ENCODE data around the gene SYNE4. TPM values are rescaled to one million over a fixed set of nuclear protein-coding genes. Genes with fewer than 3 reads are reported as not detected.
A peak's percentile ranks its signal among the peaks of the same experiment; 100 is the strongest.

Gene SYNE4
- total RNA-seq, 2 experiments from 2014 or later: 1.8 to 2.6 TPM

- peak overlapping the region; percentile 58 for H3K4me3 Mint-ChIP-seq
- H3K4me1 Mint-ChIP-seq (ENCODE audit: low read depth): peaks cover 26% of the 10 kb centered on the region
- no peak overlapping the region for H3K27ac Mint-ChIP-seq
- peaks cover 16% of the 10 kb centered on the region for H3K36me3 Mint-ChIP-seq (ENCODE audit: low read depth)
- ATAC-seq (no peak), DNase-seq (no peak)
- CTCF ChIA-PET: interaction anchor here (0.7 to 2.5 kb wide), 6 partner anchors 20 to 124 kb away, joined by 3 to 8 read pairs (median 4); partner anchors contain the start of genes ALKBH6, THAP8 and WDR62
- POLR2A ChIA-PET: interaction anchor here (1.3 to 2.6 kb wide), 2 partner anchors 20 to 63 kb away, joined by 4 to 9 read pairs; partner anchors contain the start of gene ALKBH6
- H3K27me3 Mint-ChIP-seq (ENCODE audit: low read depth): no peaks in the 10 kb centered on the region
- no peaks in the 10 kb centered on the region for H3K9me3 Mint-ChIP-seq (ENCODE audit: insufficient read depth)
These were observed 14.6 kb downstream of the SYNE4 start for GRCh38 chr19:35993923-35994598.

GRCh38 chr19:35992907-35993765 is 15.5 kb downstream of the SYNE4 start:
- no peak overlapping the region for H3K4me3 Mint-ChIP-seq
- H3K9me3 Mint-ChIP-seq (ENCODE audit: insufficient read depth): no peaks in the 10 kb centered on the region
- CTCF ChIA-PET: interaction anchor here (1.8 to 2.5 kb wide), 3 partner anchors 44 to 123 kb away, joined by 4 to 8 read pairs (median 5); partner anchors contain the start of genes THAP8 and WDR62

GRCh38 chr19:35991731-35992450 is 16.7 kb downstream of the SYNE4 start:
- Mint-ChIP-seq H3K4me3 (no peak overlapping the region), H3K4me1 (ENCODE audit: low read depth) (peaks cover 22% of the 10 kb centered on the region), H3K36me3 (ENCODE audit: low read depth) (peaks cover 9% of the 10 kb centered on the region), H3K9me3 (ENCODE audit: insufficient read depth) (no peaks in the 10 kb centered on the region), H3K27ac (no peak overlapping the region), H3K27me3 (ENCODE audit: low read depth) (peaks cover 16% of the 10 kb centered on the region)
- DNase-seq (no peak), ATAC-seq (no peak)
- ChIA-PET CTCF (interaction anchor here (0.7 to 1.9 kb wide), 5 partner anchors 33 to 62 kb away, joined by 3 to 4 read pairs (median 4); partner anchors contain the start of gene THAP8), POLR2A (no interaction called here)

More at GRCh38 chr19:35992907-35993765, 15.5 kb downstream of the SYNE4 start:
- Mint-ChIP-seq H3K36me3 (ENCODE audit: low read depth) (peaks cover 14% of the 10 kb centered on the region), H3K4me1 (ENCODE audit: low read depth) (peaks cover 26% of the 10 kb centered on the region), H3K27me3 (ENCODE audit: low read depth) (peaks cover 9% of the 10 kb centered on the region), H3K27ac (no peak overlapping the region)
- ATAC-seq (no peak), DNase-seq (no peak)
- POLR2A ChIA-PET: interaction anchor here (1.1 kb wide), 1 partner anchor 40 kb away, joined by 4 read pairs; no protein-coding TSS in a partner anchor

GRCh38 chr19:35990771-35991730 is 17.6 kb downstream of the SYNE4 start:
- DNase-seq (no peak), ATAC-seq (no peak)
- POLR2A ChIA-PET: no interaction called here
- CTCF ChIA-PET: interaction anchor here (0.7 to 1.4 kb wide), 4 partner anchors 32 to 63 kb away, joined by 3 to 4 read pairs (median 4); partner anchors contain the start of gene THAP8
- Mint-ChIP-seq H3K9me3 (ENCODE audit: insufficient read depth) (no peaks in the 10 kb centered on the region), H3K27me3 (ENCODE audit: low read depth) (peaks cover 24% of the 10 kb centered on the region), H3K27ac (no peak overlapping the region), H3K4me1 (ENCODE audit: low read depth) (peaks cover 16% of the 10 kb centered on the region), H3K4me3 (no peak overlapping the region), H3K36me3 (ENCODE audit: low read depth) (peaks cover 2% of the 10 kb centered on the region)

GRCh38 chr19:35990156-35990555 is 18.5 kb downstream of the SYNE4 start:
- Mint-ChIP-seq H3K4me3 (no peak overlapping the region), H3K4me1 (ENCODE audit: low read depth) (peaks cover 11% of the 10 kb centered on the region)

GRCh38 chr19:35988824-35989223 is 19.8 kb downstream of the SYNE4 start:
- Mint-ChIP-seq H3K9me3 (ENCODE audit: insufficient read depth) (no peaks in the 10 kb centered on the region), H3K4me1 (ENCODE audit: low read depth) (peaks cover 3% of the 10 kb centered on the region), H3K4me3 (no peak overlapping the region), H3K27me3 (ENCODE audit: low read depth) (peaks cover 42% of the 10 kb centered on the region), H3K36me3 (ENCODE audit: low read depth) (no peaks in the 10 kb centered on the region), H3K27ac (no peak overlapping the region)
- ATAC-seq (no peak), DNase-seq (no peak)
- CTCF ChIA-PET: no interaction called here
- POLR2A ChIA-PET: no interaction called here

More at GRCh38 chr19:35990156-35990555, 18.5 kb downstream of the SYNE4 start:
- ChIA-PET POLR2A (no interaction called here), CTCF (no interaction called here)
- DNase-seq (no peak), ATAC-seq (no peak)
- Mint-ChIP-seq H3K9me3 (ENCODE audit: insufficient read depth) (no peaks in the 10 kb centered on the region), H3K27ac (no peak overlapping the region), H3K36me3 (ENCODE audit: low read depth) (no peaks in the 10 kb centered on the region), H3K27me3 (ENCODE audit: low read depth) (peaks cover 33% of the 10 kb centered on the region)

- peaks cover 43% of the 10 kb centered on the region for H3K27me3 Mint-ChIP-seq (ENCODE audit: low read depth)
- H3K4me3 Mint-ChIP-seq: no peak overlapping the region
- H3K4me1 Mint-ChIP-seq (ENCODE audit: low read depth): peaks cover 3% of the 10 kb centered on the region
- no peak overlapping the region for H3K27ac Mint-ChIP-seq
- no peak for ATAC-seq
- ChIA-PET POLR2A (no interaction called here), CTCF (interaction anchor here (0.8 kb wide), 1 partner anchor 29 kb away, joined by 3 read pairs; no protein-coding TSS in a partner anchor)
- no peak for DNase-seq
- no peaks in the 10 kb centered on the region for H3K36me3 Mint-ChIP-seq (ENCODE audit: low read depth)
- no peaks in the 10 kb centered on the region for H3K9me3 Mint-ChIP-seq (ENCODE audit: insufficient read depth)
These were observed 21.1 kb downstream of the SYNE4 start for GRCh38 chr19:35987571-35987896.

- peaks cover 43% of the 10 kb centered on the region for H3K27me3 Mint-ChIP-seq (ENCODE audit: low read depth)
These were observed 21.7 kb downstream of the SYNE4 start for GRCh38 chr19:35986664-35987570.

GRCh38 chr19:35986111-35986510 is 22.5 kb downstream of the SYNE4 start:
- no peak for ATAC-seq
- no peaks in the 10 kb centered on the region for H3K9me3 Mint-ChIP-seq (ENCODE audit: insufficient read depth)

More at GRCh38 chr19:35986664-35987570, 21.7 kb downstream of the SYNE4 start:
- Mint-ChIP-seq H3K4me1 (ENCODE audit: low read depth) (peaks cover 3% of the 10 kb centered on the region), H3K9me3 (ENCODE audit: insufficient read depth) (no peaks in the 10 kb centered on the region), H3K27ac (no peak overlapping the region), H3K4me3 (peak overlapping the region; percentile 43), H3K36me3 (ENCODE audit: low read depth) (no peaks in the 10 kb centered on the region)
- DNase-seq (no peak), ATAC-seq (peak; percentile 75)
- POLR2A ChIA-PET: no interaction called here
- CTCF ChIA-PET: no interaction called here

GRCh38 chr19:35983177-35983576 is 25.4 kb downstream of the SYNE4 start:
- H3K9me3 Mint-ChIP-seq (ENCODE audit: insufficient read depth): no peaks in the 10 kb centered on the region
- DNase-seq (no peak), ATAC-seq (no peak)
- peaks cover 3% of the 10 kb centered on the region for H3K4me1 Mint-ChIP-seq (ENCODE audit: low read depth)
- H3K27ac Mint-ChIP-seq: peak overlapping the region; percentile 6
- H3K27me3 Mint-ChIP-seq (ENCODE audit: low read depth): peaks cover 39% of the 10 kb centered on the region
- CTCF ChIA-PET: interaction anchor here (1.3 kb wide), 1 partner anchor 25 kb away, joined by 3 read pairs; no protein-coding TSS in a partner anchor
- H3K36me3 Mint-ChIP-seq (ENCODE audit: low read depth): no peaks in the 10 kb centered on the region
- POLR2A ChIA-PET: no interaction called here
- H3K4me3 Mint-ChIP-seq: no peak overlapping the region

More at GRCh38 chr19:35986111-35986510, 22.5 kb downstream of the SYNE4 start:
- peaks cover 43% of the 10 kb centered on the region for H3K27me3 Mint-ChIP-seq (ENCODE audit: low read depth)
- no peaks in the 10 kb centered on the region for H3K36me3 Mint-ChIP-seq (ENCODE audit: low read depth)
- H3K4me1 Mint-ChIP-seq (ENCODE audit: low read depth): peaks cover 3% of the 10 kb centered on the region
- ChIA-PET CTCF (no interaction called here), POLR2A (no interaction called here)
- DNase-seq: no peak
- no peak overlapping the region for H3K4me3 Mint-ChIP-seq
- H3K27ac Mint-ChIP-seq: no peak overlapping the region
